Activated CD8-positive, alpha-beta T cell treated with anti-CD3 and anti-CD28 coated beads, Interleukin-2, amount 10 ng/mL, durations not matched to agents 7 days and 5 days (primary cell): ENCODE data around the gene OR8B8. TPM values are rescaled to one million over a fixed set of nuclear protein-coding genes. Genes with fewer than 3 reads are reported as not detected.

Experiments
- ATAC-seq: fragments of 150-1000 bp; cut with Tn5 transposase; one replicate; pipeline ENCODE4 v1.10.0; 2021; ENCODE audit warnings: moderate library complexity
- CTCF ChIA-PET: fragments of 350-600 bp; sonication (Branson Sonifier 250); formaldehyde crosslinking; loops from one replicate; lab custom pipeline; 2021; ENCODE audit warnings: antibody characterized with exemption; lab: Charles Lee
- POLR2A ChIA-PET: fragments of 350-600 bp; sonication (Branson Sonifier 250); formaldehyde crosslinking; loops from one replicate; lab custom pipeline; 2021; ENCODE audit warnings: antibody characterized with exemption; lab: Charles Lee
- DNase-seq: peaks from one replicate; pipeline ENCODE4 v3.0.0-alpha.2; 2020
- H3K27ac Mint-ChIP-seq: one replicate; pipeline ENCODE4 v1.8.0; 2021; ENCODE audit warnings: mild to moderate bottlenecking, mixed read lengths
- H3K27me3 Mint-ChIP-seq: one replicate; pipeline ENCODE4 v1.8.0; 2021; ENCODE audit warnings: low read depth, mixed read lengths
- H3K36me3 Mint-ChIP-seq: one replicate; pipeline ENCODE4 v1.8.0; 2021; ENCODE audit warnings: low read depth, mixed read lengths
- H3K4me1 Mint-ChIP-seq: one replicate; pipeline ENCODE4 v1.8.0; 2021; ENCODE audit warnings: low read depth, mixed read lengths
- H3K4me3 Mint-ChIP-seq: one replicate; pipeline ENCODE4 v1.8.0; 2021; ENCODE audit warnings: mild to moderate bottlenecking, mixed read lengths
- H3K9me3 Mint-ChIP-seq: one replicate; pipeline ENCODE4 v1.8.0; 2022; ENCODE audit warnings: mixed read lengths; ENCODE audit not compliant: insufficient read depth
- total RNA-seq, 2 experiments: library from RNA; stranded (reverse); gene quantifications; one replicate each; pipeline ENCODE4 v1.2.3, GENCODE V29; 2021

The OR8B8 gene
- not detected for total RNA-seq

GRCh38 chr11:124445646-124446150 is at the start of gene OR8B8:
TSS of gene OR8B8 (minus strand) at chr11:124445696. CDS start at chr11:124441085, 4,611 bp downstream.
- no peaks in the 10 kb centered on the region for H3K9me3 Mint-ChIP-seq
- DNase-seq = no peak
- H3K4me1 Mint-ChIP-seq = no peaks in the 10 kb centered on the region
- POLR2A ChIA-PET = no interaction called here
- CTCF ChIA-PET = no interaction called here
- no peak for ATAC-seq
- H3K36me3 Mint-ChIP-seq = no peaks in the 10 kb centered on the region
- no peak within 1 kb of the TSS for H3K4me3 Mint-ChIP-seq
- H3K27ac Mint-ChIP-seq = no peak within 1 kb of the TSS
- H3K27me3 Mint-ChIP-seq = no peaks in the 10 kb centered on the region

DNA sequence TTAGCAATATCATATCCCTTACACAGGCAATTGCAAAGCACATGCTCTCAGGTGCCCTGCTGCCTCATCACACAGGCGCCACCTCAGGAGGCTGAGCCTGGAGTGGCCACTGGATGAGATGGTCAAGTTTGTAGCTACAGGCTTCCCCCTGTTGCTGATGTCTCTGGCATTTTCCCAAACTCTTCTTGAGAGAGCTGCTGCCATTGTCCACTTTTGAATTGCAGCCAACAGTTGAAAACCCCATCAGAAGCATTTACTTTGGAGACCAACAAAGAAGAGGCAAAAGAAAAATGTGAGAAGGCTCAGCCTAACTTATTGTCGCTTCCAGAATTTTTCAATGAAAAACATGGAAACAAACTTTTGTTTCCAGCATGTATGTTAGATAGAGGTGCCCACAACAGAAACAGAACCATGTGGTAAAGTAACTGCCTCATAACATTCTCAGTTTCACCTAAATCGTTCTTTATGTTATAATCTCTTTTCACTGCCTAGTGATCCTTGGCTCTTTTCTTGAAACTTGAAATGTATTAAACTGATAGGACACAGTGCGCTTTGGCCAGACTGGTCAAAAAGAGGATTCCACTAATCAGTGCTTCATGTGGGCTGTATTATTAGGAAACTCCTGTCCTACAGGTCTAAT is 47.6 kb upstream of the OR8B8 start:
- Mint-ChIP-seq H3K27me3 (no peaks in the 10 kb centered on the region), H3K4me1 (no peaks in the 10 kb centered on the region), H3K36me3 (no peaks in the 10 kb centered on the region), H3K4me3 (no peak overlapping the region), H3K9me3 (no peaks in the 10 kb centered on the region), H3K27ac (no peak overlapping the region)
- DNase-seq (no peak), ATAC-seq (no peak)
- POLR2A ChIA-PET = no interaction called here
- CTCF ChIA-PET = no interaction called here

DNA sequence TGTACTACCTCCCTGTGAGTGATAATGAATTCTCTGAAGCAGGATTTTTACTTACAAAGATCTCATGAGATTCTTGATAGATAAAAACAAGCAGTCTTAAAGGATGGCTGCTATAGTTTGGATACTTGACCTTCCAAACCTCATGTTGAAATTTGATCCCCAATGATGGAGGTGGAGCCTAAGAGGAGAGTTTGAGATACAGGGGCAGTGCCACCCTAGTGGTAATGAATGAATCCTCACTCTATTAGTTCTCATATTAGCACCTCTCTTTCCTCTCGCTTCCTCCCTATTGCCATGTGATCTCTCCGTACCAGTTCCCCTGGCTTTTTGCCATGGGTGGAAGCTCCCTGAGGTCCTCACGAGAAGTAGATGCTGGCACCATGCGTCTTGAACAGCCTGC is 37.9 kb upstream of the OR8B8 start:
- DNase-seq (no peak), ATAC-seq (no peak)
- ChIA-PET POLR2A (no interaction called here), CTCF (no interaction called here)
- H3K27ac Mint-ChIP-seq = no peak overlapping the region
- peaks cover 12% of the 10 kb centered on the region for H3K4me1 Mint-ChIP-seq
- no peaks in the 10 kb centered on the region for H3K9me3 Mint-ChIP-seq
- H3K27me3 Mint-ChIP-seq = peaks cover 22% of the 10 kb centered on the region
- H3K4me3 Mint-ChIP-seq = no peak overlapping the region
- H3K36me3 Mint-ChIP-seq = no peaks in the 10 kb centered on the region

DNA sequence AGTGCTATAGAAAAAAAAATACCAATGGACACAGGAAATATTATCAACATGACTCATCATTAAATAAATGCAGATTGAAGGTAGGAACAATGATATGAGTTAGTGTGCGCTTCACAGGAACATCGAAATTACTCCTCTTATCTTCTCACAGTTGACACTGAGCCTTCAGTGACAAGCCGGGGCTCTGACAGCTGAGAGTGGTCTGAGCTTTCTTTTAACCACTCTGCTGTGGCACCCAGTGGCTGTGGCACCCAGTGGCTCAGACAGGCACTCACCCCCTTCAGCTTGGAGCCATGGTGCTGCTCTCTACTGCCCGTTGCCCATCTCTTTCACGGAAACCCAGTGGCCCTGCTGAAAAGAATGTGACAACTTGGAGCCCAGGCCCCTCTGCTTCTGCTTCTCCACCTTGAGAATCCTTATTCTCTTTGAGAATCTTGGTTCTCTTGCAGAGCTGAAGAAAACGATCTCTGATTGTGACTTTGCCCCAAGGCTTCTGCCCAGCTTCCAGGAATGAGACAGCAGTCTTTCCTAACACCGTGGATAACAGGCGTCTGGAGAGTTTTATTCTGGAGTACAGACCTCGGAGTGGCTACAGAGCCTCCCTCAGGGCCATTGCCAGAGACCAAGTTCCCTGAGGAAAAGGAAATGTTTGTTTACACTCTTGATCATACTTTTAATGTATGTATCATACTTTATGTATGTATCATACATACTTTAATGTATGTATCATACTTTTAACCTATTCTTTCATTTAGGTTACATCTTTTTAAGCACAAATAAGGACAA is 37.1 kb upstream of the OR8B8 start:
- Mint-ChIP-seq H3K36me3 (no peaks in the 10 kb centered on the region), H3K4me1 (peaks cover 12% of the 10 kb centered on the region), H3K27me3 (peaks cover 22% of the 10 kb centered on the region), H3K27ac (peak overlapping the region; percentile 27), H3K4me3 (no peak overlapping the region), H3K9me3 (no peaks in the 10 kb centered on the region)
- CTCF ChIA-PET = no interaction called here
- ATAC-seq (no peak), DNase-seq (no peak)
- POLR2A ChIA-PET = no interaction called here

DNA sequence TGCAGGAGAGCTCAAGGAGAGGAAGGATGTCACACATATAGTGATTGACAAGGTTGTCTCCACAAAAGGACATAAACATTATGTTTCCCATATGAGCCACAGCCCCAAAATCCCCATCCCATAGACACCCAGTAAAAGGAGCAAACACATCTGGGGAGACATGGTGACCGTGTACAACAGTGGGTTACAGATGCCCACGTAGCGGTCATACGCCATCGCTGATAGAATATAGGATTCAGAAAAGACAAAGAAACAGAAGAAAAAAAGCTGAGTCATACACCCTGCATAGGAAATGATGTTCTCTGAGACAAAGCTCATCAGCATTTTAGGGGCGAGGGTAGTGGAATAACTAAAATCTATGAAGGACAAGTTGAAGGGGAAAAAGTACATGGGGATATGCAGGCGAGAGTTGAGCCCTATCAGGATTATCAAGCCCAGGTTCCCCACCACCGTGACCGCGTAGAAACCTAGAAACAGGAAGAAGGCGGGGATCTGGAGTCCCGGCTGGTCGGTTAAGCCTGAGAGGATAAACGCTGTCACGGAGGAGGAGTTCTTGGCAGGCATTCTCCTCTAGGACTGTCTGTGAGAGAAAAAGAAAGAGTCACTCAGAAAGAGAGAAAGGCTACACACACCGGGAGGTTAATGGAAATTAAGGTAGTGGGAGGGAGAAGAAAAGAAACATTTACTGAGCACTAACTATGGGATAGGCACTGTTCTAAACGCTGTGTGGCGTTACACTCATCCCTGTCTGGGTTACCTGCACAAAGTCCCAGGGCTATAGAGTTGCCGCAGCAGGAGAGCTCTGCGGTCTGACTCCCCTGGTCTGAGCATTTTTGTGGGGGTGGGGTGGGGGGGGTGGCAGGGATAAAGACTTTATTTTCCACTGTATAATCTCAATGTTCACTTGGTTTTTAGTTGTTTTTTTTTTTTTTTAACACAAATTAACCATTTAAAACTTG is 36.1 kb upstream of the OR8B8 start:
- Mint-ChIP-seq H3K27me3 (peaks cover 21% of the 10 kb centered on the region), H3K9me3 (no peaks in the 10 kb centered on the region), H3K27ac (no peak overlapping the region), H3K36me3 (no peaks in the 10 kb centered on the region), H3K4me1 (peaks cover 12% of the 10 kb centered on the region), H3K4me3 (peak overlapping the region; percentile 7)
- CTCF ChIA-PET = no interaction called here
- ATAC-seq (peak; percentile 73), DNase-seq (no peak)
- POLR2A ChIA-PET = no interaction called here

- Mint-ChIP-seq H3K36me3 (no peaks in the 10 kb centered on the region), H3K27me3 (peaks cover 24% of the 10 kb centered on the region), H3K9me3 (no peaks in the 10 kb centered on the region), H3K27ac (no peak overlapping the region), H3K4me3 (no peak overlapping the region), H3K4me1 (peaks cover 12% of the 10 kb centered on the region)
- no peak for ATAC-seq
- DNase-seq = no peak
- CTCF ChIA-PET = no interaction called here
- POLR2A ChIA-PET = no interaction called here
These were observed 34.1 kb upstream of the OR8B8 start for GRCh38 chr11:124479561-124479960.

DNA sequence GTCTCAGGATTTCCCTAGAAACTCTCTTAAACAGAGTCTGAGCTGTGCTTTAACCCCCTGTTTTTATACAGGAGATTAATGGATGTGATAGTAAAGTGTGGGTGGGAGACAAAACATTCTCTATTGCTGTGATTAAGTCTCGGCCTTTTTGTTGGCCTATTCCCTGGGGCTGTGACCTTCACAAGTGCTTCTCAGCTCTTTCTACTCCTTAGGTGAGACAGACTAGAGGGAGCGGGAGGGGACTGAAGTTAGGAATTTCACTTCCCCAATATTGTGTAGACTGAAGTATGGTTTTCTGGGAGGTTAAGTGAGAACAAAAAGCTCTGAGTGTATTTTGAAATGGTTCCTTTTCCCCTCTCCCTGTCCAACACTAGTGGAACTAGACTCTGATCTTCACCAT is 29.8 kb upstream of the OR8B8 start:
- no peak for DNase-seq
- POLR2A ChIA-PET = no interaction called here
- peaks cover 5% of the 10 kb centered on the region for H3K27me3 Mint-ChIP-seq
- no peaks in the 10 kb centered on the region for H3K4me1 Mint-ChIP-seq
- no peak for ATAC-seq
- no peaks in the 10 kb centered on the region for H3K36me3 Mint-ChIP-seq
- CTCF ChIA-PET = interaction anchor here (1.4 kb wide), 1 partner anchor 13 kb away, joined by 4 read pairs; no protein-coding TSS in a partner anchor
- H3K4me3 Mint-ChIP-seq = no peak overlapping the region
- H3K9me3 Mint-ChIP-seq = no peaks in the 10 kb centered on the region
- no peak overlapping the region for H3K27ac Mint-ChIP-seq

DNA sequence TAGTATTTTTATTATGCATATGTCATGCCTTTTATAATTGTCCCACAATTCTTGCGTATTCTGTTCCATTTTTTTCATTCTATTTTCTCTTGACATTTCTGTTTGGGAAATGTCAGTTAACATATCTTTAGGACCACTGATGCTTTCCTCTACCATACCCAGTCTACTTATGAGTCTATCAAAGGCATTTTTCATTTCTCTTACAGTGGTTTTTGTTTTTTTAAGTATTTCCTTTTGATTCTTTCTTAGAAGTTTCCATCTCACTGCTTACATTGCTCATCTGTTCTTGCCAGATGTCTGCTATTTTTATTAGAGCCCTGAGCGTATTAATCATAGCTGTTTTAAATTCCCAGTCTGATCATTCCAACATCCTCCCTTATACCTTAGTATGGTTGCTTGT is 29.3 kb upstream of the OR8B8 start:
- H3K27me3 Mint-ChIP-seq = peaks cover 5% of the 10 kb centered on the region
- H3K27ac Mint-ChIP-seq = no peak overlapping the region
- CTCF ChIA-PET = interaction anchor here (1.4 kb wide), 1 partner anchor 13 kb away, joined by 4 read pairs; no protein-coding TSS in a partner anchor
- POLR2A ChIA-PET = no interaction called here
- no peaks in the 10 kb centered on the region for H3K9me3 Mint-ChIP-seq
- no peaks in the 10 kb centered on the region for H3K36me3 Mint-ChIP-seq
- H3K4me3 Mint-ChIP-seq = no peak overlapping the region
- H3K4me1 Mint-ChIP-seq = no peaks in the 10 kb centered on the region
- DNase-seq (no peak), ATAC-seq (no peak)

DNA sequence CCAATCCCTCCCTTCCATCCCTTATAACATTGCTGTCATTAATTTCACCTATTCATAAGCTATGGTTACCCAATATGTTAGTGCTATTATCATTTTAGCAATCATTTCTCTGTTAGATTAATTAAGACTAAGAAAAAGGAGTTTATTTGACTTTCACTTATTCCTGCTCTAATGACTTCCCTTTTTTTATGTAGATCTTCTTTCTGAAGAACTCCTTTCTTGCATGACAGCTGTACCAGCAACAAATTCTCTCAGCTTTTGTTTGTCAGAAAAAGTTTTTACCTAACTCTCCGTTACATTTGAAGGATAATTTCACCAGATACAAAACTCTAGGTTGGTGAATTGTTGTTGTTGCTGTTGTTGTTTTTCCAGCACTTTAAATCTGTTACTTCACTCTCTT is 28.6 kb upstream of the OR8B8 start:
- H3K27me3 Mint-ChIP-seq = peaks cover 5% of the 10 kb centered on the region
- no peak overlapping the region for H3K4me3 Mint-ChIP-seq
- ChIA-PET CTCF (no interaction called here), POLR2A (no interaction called here)
- no peaks in the 10 kb centered on the region for H3K4me1 Mint-ChIP-seq
- no peak for ATAC-seq
- no peak for DNase-seq
- H3K27ac Mint-ChIP-seq = no peak overlapping the region
- no peaks in the 10 kb centered on the region for H3K9me3 Mint-ChIP-seq
- no peaks in the 10 kb centered on the region for H3K36me3 Mint-ChIP-seq

- ChIA-PET POLR2A (no interaction called here), CTCF (no interaction called here)
- no peaks in the 10 kb centered on the region for H3K36me3 Mint-ChIP-seq
- no peaks in the 10 kb centered on the region for H3K4me1 Mint-ChIP-seq
- no peak overlapping the region for H3K4me3 Mint-ChIP-seq
- H3K27me3 Mint-ChIP-seq = peaks cover 5% of the 10 kb centered on the region
- H3K27ac Mint-ChIP-seq = no peak overlapping the region
- ATAC-seq (no peak), DNase-seq (no peak)
- H3K9me3 Mint-ChIP-seq = no peaks in the 10 kb centered on the region
These were observed 28.0 kb upstream of the OR8B8 start for GRCh38 chr11:124473476-124473875.

GRCh38 chr11:124470561-124471227 is 25.2 kb upstream of the OR8B8 start:
- no peak for ATAC-seq
- Mint-ChIP-seq H3K27ac (no peak overlapping the region), H3K9me3 (no peaks in the 10 kb centered on the region), H3K4me3 (no peak overlapping the region), H3K27me3 (peaks cover 5% of the 10 kb centered on the region), H3K4me1 (no peaks in the 10 kb centered on the region), H3K36me3 (no peaks in the 10 kb centered on the region)
- CTCF ChIA-PET = no interaction called here
- DNase-seq = no peak
- POLR2A ChIA-PET = no interaction called here
